CD14-positive monocyte (primary cell): Measurements from ENCODE around the gene OCLN. TPM values are rescaled to one million over a fixed set of nuclear protein-coding genes. Genes with fewer than 3 reads are reported as not detected.

Source experiments
- DNase-seq, 3 donors: peaks; one replicate each; pipeline ENCODE4 v3.0.0-alpha.2; 2011 to 2022
- H2AFZ ChIP-seq: 2 replicates; pipeline ENCODE4 v1.6.0; 2012; ENCODE audit warnings: mild to moderate bottlenecking, low read depth, low read length, inconsistent platforms; ENCODE audit not compliant: insufficient read depth, poor library complexity, severe bottlenecking
- H3K27ac ChIP-seq, 2 donors: 1 replicate in 1 of 2; 2 replicates in 1 of 2; pipeline ENCODE4 v1.5.1; 2012 to 2013; ENCODE audit warnings: low read length in 2 of 2, control low read depth in 1 of 2, inconsistent platforms in 1 of 2, low read depth in 1 of 2, mild to moderate bottlenecking in 1 of 2
- H3K27me3 ChIP-seq, 2 donors: one replicate each; pipeline versions ENCODE4 v1.6.0 to v1.6.1; 2011 to 2013; ENCODE audit warnings: low read length in 2 of 2; ENCODE audit not compliant: control insufficient read depth in 2 of 2, insufficient read depth in 2 of 2
- H3K36me3 ChIP-seq, 2 donors: replicated peaks in 1 of 2; 1 replicate in 1 of 2; 2 replicates in 1 of 2; pipeline versions ENCODE4 v1.5.1 to v1.6.1; 2012 to 2013; ENCODE audit warnings: low read length in 2 of 2, control low read depth in 1 of 2, inconsistent platforms in 1 of 2, mild to moderate bottlenecking in 1 of 2; ENCODE audit not compliant: insufficient read depth in 2 of 2, control insufficient read depth in 1 of 2
- H3K4me1 ChIP-seq, 2 donors: 1 replicate in 1 of 2; 2 replicates in 1 of 2; pipeline versions ENCODE4 v1.5.1 to v1.6.1; 2012 to 2013; ENCODE audit warnings: low read length in 2 of 2, control low read depth in 1 of 2, inconsistent platforms in 1 of 2, mild to moderate bottlenecking in 1 of 2, moderate library complexity in 1 of 2; ENCODE audit not compliant: insufficient read depth in 2 of 2, control insufficient read depth in 1 of 2
- H3K4me2 ChIP-seq: replicated peaks from 2 replicates; pipeline ENCODE3; 2012; ENCODE audit warnings: low read length, moderate library complexity, mild to moderate bottlenecking; ENCODE audit not compliant: poor library complexity, severe bottlenecking; ENCODE audit errors: extremely low read depth
- H3K4me3 ChIP-seq, 3 experiments: fragments of 200-600 bp in 1 of 3; sonication (generic) in 1 of 3; replicated peaks in 1 of 3; 1 replicate in 2 of 3; 2 replicates in 1 of 3; pipeline ENCODE4 v1.5.1; 2011 to 2013; ENCODE audit warnings: low read length in 3 of 3, mild to moderate bottlenecking in 3 of 3, control low read depth in 2 of 3, low read depth in 2 of 3, inconsistent platforms in 1 of 3, moderate library complexity in 1 of 3
- H3K79me2 ChIP-seq: 2 replicates; pipeline ENCODE4 v1.6.0; 2012; ENCODE audit warnings: mild to moderate bottlenecking, control low read depth, inconsistent platforms, low read length, moderate library complexity; ENCODE audit not compliant: insufficient read depth
- H3K9ac ChIP-seq: 2 replicates; pipeline ENCODE4 v1.6.0; 2017; ENCODE audit warnings: low read length, mild to moderate bottlenecking; ENCODE audit not compliant: insufficient read depth, poor library complexity, severe bottlenecking
- H3K9me3 ChIP-seq, 2 donors: replicated peaks in 1 of 2; 1 replicate in 1 of 2; 2 replicates in 1 of 2; pipeline versions ENCODE4 v1.5.1 to v1.6.1; 2012 to 2013; ENCODE audit warnings: low read length in 2 of 2, control low read depth in 1 of 2; ENCODE audit not compliant: control insufficient read depth in 1 of 2, insufficient read depth in 1 of 2
- H4K20me1 ChIP-seq: 2 replicates; pipeline ENCODE4 v1.6.0; 2012; ENCODE audit warnings: mild to moderate bottlenecking, low read length, control low read depth, moderate library complexity; ENCODE audit not compliant: insufficient read depth
- H3K27ac Mint-ChIP-seq, 7 donors: one replicate each; pipeline ENCODE4 v1.8.0; 2020; ENCODE audit warnings: mild to moderate bottlenecking in 7 of 7, mixed read lengths in 7 of 7, moderate library complexity in 6 of 7, inconsistent platforms in 2 of 7
- H3K27me3 Mint-ChIP-seq, 3 donors: one replicate each; pipeline ENCODE4 v1.8.0; 2021 to 2022; ENCODE audit warnings: low read depth in 3 of 3, mild to moderate bottlenecking in 3 of 3, mixed read lengths in 3 of 3, moderate library complexity in 3 of 3, inconsistent platforms in 1 of 3
- H3K36me3 Mint-ChIP-seq, 2 donors: one replicate each; pipeline ENCODE4 v1.8.0; 2020; ENCODE audit warnings: mixed read lengths in 2 of 2, inconsistent platforms in 1 of 2, mild to moderate bottlenecking in 1 of 2
- H3K4me1 Mint-ChIP-seq: one replicate; pipeline ENCODE4 v1.8.0; 2020; ENCODE audit warnings: mild to moderate bottlenecking, mixed read lengths
- H3K4me3 Mint-ChIP-seq, 2 donors: one replicate each; pipeline ENCODE4 v1.8.0; 2020; ENCODE audit warnings: mild to moderate bottlenecking in 2 of 2, mixed read lengths in 2 of 2, moderate library complexity in 1 of 2
- H3K9me3 Mint-ChIP-seq, 7 donors: one replicate each; pipeline ENCODE4 v1.8.0; 2020 to 2022; ENCODE audit warnings: mixed read lengths in 7 of 7, mild to moderate bottlenecking in 6 of 7, moderate library complexity in 6 of 7, inconsistent platforms in 2 of 7
- CTCF ChIP-seq: fragments of 200-600 bp; IDR thresholded peaks from one replicate; pipeline ENCODE4 v1.8.0; 2022; ENCODE audit warnings: antibody characterized with exemption, mild to moderate bottlenecking
- WGBS: methylation state at CpG from one replicate; pipeline ENCODE4 v1.1.5; 2013; ENCODE audit warnings: missing lambda C conversion rate; ENCODE audit not compliant: insufficient coverage; 5-methylcytosine and 5-hydroxymethylcytosine counted together
- intact Hi-C, 2 donors: fragments of 100-400 bp; cut with micrococcal nuclease; formaldehyde crosslinking; loops; one replicate each; pipeline versions ENCODE4 v1.15.0 to v1.15.1; 2023
- polyA plus RNA-seq, 3 donors: library from polyadenylated mRNA; depleted of rRNA in 1 of 3; unstranded in 2 of 3; stranded (reverse) in 1 of 3; fragments of 300-500 nt in 2 of 3; fragments of >200 nt in 1 of 3; fragmentation: Illumina TruSeq in 2 of 3; gene quantifications; 1 replicate in 2 of 3; 2 replicates in 1 of 3; pipeline ENCODE4 v1.2.3, GENCODE V29; 2012 to 2021

Gene OCLN
- polyA plus RNA-seq, 3 donors = 0.03 to 0.15 TPM; not detected in 1

- Mint-ChIP-seq H3K4me1 (peaks cover 12% of the 10 kb centered on the region), H3K36me3 (no peaks in the 10 kb centered on the region), H3K4me3 (no peak overlapping the region), H3K27ac (no peak overlapping the region), H3K9me3 (no peaks in the 10 kb centered on the region), H3K27me3 (no peaks in the 10 kb centered on the region)
- Histone ChIP-seq H3K27ac (no peak overlapping the region), H2AFZ (no peak overlapping the region), H3K79me2 (no peaks in the 10 kb centered on the region), H3K9ac (no peak overlapping the region), H3K36me3 (no peaks in the 10 kb centered on the region), H4K20me1 (no peaks in the 10 kb centered on the region), H3K4me1 (peaks cover 7 to 8% of the 10 kb centered on the region in 2 donors), H3K4me2 (no peak overlapping the region), H3K4me3 (no peak overlapping the region), H3K27me3 (no peaks in the 10 kb centered on the region), H3K9me3 (no peaks in the 10 kb centered on the region)
- no peak for DNase-seq
- no peak for TF ChIP-seq CTCF
- WGBS = 90% methylated on average over 7 of the region's 7 CpGs
- intact Hi-C loops = no loop called here
Observed at GRCh38 chr5:69527128-69527770, 34.7 kb downstream of the OCLN start.

DNA sequence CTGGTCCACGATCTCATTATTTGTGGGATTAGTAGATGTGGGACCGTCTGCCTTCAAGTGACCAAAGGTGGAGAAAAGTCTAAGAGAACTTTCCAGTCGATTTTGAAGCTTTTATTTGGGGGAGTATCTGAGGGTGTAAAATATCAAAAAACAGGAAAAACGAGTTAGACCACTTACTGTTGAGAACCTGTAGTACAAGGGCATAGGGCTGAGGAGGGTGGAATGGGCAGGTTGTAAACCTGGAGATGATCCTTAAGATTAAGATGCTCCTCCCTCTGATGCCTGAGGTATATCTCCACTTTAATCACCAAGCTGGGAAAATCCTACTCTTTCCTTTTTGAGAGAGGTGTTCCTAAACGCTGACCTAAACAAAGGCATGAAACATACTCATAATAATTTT, 35.4 kb downstream of the OCLN start:
- Histone ChIP-seq H2AFZ (no peak overlapping the region), H4K20me1 (no peaks in the 10 kb centered on the region), H3K27ac (no peak overlapping the region), H3K36me3 (no peaks in the 10 kb centered on the region), H3K9ac (no peak overlapping the region), H3K79me2 (no peaks in the 10 kb centered on the region), H3K4me3 (no peak overlapping the region), H3K4me2 (no peak overlapping the region), H3K4me1 (peaks cover 7 to 8% of the 10 kb centered on the region in 2 donors), H3K9me3 (no peaks in the 10 kb centered on the region), H3K27me3 (no peaks in the 10 kb centered on the region)
- no peaks in the 10 kb centered on the region for H3K9me3 Mint-ChIP-seq
- intact Hi-C loops = no loop called here
- no peak overlapping the region for H3K4me3 Mint-ChIP-seq
- DNase-seq = no peak
- no peaks in the 10 kb centered on the region for H3K36me3 Mint-ChIP-seq
- H3K27me3 Mint-ChIP-seq = no peaks in the 10 kb centered on the region
- no peak for TF ChIP-seq CTCF
- H3K27ac Mint-ChIP-seq = no peak overlapping the region
- H3K4me1 Mint-ChIP-seq = peaks cover 12% of the 10 kb centered on the region
- WGBS = 100% methylated on average over 1 of the region's 5 CpGs
